GM18517 (cell line): ENCODE results near the gene RSU1.
A peak's percentile ranks its signal among the peaks of the same experiment; 100 is the strongest.
"Not testable (repeated sequence)": the region's sequence is repeated elsewhere in the genome, so short reads cannot be mapped to it uniquely, and the experiment has no call there.

Experiments used
- ATAC-seq: cut with Tn5 transposase; IDR thresholded peaks from one replicate; pipeline ENCODE4 v1.9.1; 2021; ENCODE audit warnings: mild to moderate bottlenecking, moderate library complexity; ENCODE audit not compliant: unreplicated experiment

Gene RSU1

DNA sequence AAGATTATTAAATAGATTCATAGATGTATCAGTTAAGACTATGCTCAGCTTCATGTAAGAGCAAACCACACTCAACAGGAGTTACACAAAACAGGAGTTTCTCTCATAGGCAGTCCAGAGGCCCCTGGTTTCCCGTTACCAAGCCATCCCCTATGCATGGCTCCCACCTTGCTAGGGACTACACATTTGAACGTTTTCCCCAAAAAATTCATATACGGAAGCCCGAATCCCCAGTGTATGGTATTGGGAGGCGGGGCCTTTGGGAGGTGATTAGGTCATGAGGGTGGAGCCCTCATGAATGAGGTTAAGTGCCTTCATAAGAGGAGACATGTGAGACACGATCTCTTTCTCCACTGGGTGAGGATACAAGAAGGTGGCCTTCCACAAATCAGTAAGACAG lies 29.1 kb downstream of the RSU1 start:
- no peak for ATAC-seq

DNA sequence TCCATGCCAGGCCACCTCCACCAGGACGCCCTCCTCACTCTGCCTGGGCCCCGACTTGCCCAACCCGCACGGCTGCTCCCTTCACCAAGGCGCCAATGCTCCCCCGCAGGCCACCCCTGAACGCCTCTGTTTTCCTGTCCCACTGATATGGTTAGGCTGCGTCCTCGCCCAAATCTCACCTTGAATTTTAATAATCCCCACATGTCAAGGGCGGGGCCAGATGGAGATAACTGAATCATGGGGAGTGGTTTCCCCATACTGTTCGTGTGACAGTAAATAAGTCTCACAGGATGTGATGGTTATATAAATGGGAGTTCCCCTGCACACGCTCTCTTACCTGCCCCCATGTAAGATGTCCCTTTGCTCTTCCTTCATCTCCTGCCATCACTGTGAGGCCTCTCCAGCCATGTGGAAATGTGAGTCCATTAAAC lies 29.8 kb downstream of the RSU1 start:
- peak; percentile 67 for ATAC-seq

DNA sequence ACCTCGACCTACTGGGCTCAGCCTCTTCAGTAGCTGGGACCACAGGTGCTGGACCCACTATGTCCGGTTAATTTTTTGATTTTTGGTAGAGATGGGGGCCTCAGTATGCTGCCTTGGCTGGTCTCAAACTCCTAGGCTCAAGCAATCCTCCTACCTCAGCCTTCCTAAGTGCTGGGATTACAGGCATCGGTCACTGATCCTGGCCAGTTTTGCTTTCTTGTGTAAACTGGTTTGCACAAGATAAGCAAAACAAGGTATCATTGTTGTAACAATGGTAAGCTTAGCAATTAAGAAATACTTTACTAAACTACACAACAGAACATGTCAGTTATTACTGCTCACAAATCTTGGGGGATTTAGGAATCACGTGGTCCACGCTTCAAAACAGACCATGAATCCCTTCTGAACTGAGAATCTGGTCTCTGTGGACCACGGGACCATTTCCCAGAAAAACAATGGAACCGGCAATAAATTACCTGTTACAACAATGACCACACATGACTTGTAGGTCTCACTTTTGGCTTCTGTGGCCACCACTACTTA lies 36.8 kb downstream of the RSU1 start:
- ATAC-seq, result no peak

DNA sequence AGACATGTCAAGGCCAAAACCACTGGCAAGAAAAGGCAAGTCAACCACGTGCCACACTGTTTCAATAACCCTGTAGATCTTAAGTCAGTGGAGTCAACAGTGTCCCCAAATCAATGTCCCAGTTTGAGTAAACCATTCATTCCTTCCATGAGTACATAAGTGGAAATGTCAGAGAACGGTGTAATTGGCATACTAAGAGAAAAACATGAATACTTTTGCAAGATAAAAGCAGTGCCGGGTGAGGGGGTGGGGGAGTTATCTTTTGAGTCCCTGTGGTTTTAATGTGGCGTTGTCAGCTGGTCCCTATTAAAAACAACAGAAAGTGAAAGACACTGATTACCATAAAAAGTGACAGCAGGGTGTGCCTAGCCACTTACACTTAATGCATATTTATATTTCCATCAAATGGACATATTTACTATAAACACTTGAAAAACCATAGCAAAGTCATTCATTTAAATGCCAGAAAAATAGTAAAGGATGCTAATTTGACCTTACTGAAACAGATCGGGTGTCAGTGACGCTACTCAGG lies 37.8 kb downstream of the RSU1 start:
- ATAC-seq, result peak; percentile 73

DNA sequence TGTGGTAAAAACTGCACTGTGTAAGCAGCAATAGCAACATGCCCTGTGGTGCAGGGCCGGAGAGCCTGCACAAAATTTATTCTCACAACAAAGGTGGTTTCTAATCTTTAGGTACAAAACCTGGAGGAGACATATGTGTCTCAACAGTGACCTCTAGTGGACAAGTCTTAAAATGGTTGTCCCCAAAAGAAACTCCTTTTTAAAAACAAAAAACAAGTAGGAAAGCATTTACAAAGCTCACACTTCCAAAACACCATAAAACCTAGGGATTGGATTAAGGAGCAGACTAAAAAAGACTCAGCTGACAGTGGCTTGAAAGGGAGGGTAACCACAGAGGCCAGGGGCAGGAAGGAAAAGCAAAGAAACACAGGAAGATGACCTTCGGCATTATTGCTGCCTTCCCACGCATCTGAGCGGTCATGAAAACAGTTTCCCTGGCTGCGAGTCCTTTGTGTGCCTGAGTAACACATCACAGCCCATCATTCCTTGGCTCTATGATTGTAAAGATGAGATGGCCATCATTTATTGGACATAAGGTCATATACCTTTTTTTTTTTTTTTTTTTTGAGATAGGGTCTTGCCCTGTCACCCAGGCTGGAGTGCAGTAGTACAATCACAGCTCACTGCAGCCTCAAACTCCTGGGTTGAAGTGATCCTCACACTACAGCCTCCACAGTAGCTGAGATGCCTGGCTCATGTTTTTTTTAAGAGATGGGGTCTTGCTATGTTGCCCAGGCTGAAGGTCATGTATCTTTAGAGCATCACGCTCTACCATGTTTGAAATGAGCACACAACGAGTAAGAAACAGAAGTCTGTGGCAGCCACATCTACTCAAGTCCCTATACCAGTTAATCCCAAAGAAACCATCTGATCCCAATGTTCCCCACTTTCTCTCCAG lies 39.5 kb downstream of the RSU1 start:
- no peak for ATAC-seq

DNA sequence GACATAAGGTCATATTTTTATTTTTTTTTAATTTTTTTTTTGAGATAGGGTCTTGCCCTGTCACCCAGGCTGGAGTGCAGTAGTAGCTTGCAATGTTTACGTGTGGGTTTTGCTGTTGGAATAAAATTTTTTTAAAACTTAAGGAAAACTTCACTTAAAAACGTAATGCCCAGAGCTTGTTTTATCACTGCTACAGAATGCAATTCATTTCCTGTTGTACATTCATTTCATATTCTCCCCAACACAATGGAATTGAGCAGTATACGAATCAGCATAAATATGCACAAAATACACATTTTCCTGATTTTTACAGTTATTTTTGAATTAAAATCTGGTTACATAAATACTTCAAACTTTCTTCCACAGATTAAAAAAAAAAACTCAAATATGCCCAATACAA lies 40.3 kb downstream of the RSU1 start:
- no peak for ATAC-seq

DNA sequence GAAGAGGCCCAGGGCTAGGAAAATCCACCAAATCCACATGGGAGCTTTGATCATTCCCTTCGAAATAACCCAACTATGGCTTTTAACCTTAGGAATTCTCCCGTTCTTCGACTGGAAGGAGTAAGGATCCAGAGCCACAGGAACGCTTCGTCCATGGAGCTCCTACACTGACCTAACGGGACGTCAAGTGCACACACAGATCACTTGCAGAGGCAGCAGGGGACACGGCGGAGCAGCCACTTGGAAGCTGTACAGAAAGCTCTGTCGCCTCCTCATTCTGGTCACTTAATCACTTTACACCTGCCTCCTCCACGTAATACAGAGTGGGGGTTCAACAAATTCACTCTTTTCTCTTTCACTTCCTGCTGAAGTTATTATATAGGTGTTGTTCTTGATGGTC lies 43.9 kb downstream of the RSU1 start:
- no peak for ATAC-seq

DNA sequence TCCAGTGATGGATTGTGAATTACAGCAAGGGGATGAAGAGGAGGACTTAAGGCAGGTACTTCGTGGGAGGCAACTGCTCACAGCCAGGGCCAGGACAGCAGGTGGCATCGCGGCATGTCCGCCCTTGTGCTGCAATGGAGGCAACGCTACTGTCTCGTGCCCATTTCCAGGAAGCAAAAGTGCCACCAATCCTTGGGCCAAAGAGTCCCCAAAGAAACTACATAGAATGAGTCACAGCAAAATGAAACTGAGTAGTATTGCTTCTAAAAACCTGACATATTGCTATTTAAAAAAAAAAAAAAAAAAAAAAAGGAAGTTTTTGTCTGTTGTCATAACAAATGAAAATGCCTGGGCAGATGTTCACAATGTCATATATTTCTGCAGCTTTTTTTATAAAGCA lies 46.6 kb downstream of the RSU1 start:
- peak; percentile 59 for ATAC-seq

DNA sequence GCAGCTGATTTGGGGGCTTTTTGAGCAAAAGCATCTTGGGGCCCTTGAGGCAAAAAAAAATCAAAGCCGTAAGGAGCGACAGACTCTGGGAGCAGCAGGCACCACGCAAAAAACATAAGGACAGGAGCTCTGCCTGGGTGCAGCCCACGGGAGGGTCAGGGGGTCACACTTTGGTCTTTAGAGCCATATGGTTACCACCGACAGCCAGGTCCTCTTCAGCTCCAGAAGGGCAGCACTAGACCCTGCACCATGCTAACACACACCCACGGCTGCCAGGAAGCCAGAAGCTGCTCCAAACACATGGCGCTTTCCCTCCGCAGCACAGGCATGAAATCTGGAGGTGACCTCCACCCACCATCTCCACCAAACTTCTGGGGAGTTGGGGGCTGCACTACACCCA lies 47.1 kb downstream of the RSU1 start:
- ATAC-seq, result no peak

DNA sequence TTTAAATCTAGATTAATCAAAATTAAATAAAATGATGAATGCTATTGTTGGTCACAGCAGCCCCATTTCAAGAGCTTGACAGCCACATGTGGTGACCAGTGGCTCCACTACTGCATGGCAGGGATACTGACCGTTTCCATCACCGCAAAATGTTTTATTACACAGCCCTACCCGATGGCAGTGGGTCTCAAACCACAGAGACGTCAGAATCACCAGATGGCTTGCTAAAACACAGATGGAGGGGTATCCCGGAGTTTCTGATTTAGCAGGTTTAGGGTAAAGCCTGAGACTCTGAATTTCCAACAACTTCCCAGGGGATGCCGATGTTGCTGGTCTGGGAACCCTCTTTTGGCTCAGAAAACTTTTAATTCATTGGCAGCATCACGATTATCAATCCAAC lies 47.9 kb downstream of the RSU1 start:
- no peak for ATAC-seq

DNA sequence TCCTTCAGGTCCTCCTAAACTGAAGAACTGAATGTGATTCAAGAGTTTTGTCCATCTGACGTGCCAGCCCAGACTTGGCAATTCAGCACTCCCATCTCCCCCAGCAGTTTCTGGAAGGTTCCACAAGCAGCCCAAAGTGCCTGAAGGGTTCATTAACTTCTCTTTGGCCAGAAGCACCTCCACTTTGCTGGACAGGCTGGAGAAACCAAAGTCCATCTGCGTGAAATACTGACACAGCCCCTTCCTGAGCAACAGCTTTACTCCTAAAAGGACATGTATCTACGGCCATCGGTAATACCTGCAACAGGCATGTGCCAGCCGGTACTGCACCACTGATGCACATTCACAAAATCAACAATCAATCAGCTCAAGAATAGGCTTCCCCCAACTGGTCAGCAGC lies 48.5 kb downstream of the RSU1 start:
- no peak for ATAC-seq

DNA sequence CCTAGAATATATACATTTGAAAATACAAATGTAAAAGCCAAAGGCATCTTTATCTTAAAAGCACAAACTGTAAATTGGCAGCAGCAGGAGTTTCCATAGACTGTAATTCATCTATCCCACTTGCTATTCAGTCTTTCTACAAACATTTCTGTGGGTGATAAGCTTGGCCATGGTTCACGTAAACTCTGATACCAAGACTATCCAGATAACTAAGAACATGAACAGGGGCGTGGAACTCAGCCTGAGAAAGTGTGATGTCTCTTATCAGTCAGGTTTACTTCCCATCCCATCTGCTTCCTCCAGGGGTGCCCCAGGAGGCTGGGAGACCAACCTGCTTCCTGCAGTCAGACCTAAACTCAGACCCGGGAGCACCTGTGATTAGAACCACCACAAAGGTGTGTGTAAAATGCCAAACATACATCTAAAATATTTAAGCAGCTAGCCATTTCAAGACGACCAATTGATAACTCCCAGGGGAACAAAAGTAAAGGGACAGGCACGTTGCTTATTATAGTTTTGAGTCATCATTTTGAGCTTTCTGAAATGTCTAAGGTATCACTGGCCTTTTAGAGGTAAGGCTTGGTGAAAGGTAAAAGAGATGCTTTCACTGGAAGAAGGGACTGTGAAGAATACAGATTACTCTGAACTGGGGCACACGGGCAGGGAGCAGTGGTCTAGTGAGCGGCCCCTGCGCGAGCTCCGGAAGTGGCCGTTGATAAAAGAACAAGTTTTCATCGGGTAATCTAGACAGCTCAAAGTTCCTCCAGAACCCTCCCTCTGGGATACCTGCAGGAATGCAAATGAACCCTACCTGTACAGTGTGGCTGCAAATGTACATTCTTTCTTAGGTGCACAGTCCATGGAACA lies 51.5 kb downstream of the RSU1 start:
- ATAC-seq, result peak; percentile 59

DNA sequence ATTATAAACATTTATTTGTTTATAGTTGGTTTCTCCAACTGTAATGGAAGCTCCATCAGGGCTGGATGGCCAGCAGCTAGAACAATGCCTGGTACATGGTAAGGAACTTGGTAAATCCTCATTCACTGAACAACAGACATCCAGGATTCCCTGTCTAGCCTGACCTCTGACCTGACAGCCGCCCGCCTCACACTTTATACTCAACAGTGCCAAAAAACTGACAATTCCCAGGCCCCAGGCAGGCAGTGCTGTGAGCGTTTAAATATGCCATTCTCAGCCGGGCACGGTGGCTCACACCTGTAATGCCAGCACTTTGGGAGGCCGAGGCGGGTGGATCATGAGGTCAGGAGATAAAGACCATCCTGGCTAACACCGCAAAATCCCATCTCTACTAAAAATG lies 55.9 kb downstream of the RSU1 start:
- no peak for ATAC-seq

DNA sequence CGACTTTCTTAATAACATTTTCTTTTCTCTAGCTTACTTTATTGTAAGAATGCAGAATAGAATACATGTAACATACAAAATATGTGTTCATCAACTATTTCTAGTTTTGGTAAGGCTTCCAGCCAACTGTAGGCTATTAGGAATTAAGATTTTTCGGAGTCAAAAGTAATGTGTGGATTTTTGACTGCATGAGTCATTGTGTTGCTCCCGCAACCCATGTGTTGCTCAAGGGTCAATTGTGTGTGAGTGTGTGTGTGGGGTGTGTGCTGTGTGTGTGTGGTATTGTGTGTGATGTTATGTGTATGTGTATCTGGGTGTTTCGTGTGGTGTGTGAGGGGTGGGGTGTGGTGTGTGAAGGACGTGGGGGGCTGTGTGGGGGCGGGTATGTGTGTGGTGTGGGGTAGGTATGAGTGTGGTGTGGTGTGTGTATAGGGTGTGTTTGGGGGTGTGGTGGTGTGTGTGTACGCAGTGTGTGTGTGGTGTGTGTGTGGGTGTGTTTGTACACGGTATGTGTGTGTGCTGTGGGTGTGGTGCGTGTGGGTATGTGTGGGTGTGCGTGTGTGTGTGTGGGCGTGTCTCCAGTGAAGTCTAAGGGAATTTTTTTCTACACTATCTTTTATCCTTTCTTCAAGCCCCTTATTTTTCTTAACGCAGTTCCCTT lies 60.5 kb downstream of the RSU1 start:
- no peak for ATAC-seq

DNA sequence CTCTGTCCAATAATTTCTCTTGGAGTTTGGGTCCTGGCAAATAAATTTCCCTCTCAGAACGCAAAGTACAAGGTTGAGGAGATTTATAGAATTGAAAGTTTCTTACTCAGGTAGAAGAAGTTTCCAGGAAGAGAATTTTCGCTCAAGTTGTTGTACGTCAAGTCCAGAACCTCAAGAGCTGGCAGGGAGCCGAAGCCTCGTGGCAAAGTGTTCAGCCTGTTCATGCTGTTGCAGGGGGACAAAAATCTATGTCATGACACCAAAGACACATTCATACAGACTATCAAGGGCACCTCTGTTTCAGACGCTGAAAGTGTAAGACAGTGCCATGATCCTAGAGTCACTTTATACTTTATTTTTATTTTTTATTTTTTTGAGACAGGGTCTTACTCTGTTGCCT lies 62.5 kb downstream of the RSU1 start:
- no peak for ATAC-seq

DNA sequence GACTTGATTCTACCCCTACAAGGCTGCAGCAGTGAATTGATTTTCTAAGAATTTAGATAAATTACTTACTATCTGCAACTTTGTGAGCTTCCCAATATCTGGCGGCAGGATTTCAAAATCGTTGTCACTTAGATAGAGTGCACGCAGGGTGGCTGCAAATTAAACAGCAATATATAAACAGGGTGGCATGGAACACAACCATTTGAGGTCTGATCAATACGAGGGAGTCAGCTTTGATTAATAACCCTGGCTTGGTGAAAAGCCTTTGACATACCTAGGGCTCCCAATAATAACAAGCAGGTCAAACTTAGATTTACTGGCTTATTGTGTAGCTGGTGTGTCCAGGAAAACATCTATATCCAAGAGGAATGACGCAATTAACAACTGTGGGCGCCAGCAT lies 64.4 kb downstream of the RSU1 start:
- not testable (repeated sequence) for ATAC-seq

DNA sequence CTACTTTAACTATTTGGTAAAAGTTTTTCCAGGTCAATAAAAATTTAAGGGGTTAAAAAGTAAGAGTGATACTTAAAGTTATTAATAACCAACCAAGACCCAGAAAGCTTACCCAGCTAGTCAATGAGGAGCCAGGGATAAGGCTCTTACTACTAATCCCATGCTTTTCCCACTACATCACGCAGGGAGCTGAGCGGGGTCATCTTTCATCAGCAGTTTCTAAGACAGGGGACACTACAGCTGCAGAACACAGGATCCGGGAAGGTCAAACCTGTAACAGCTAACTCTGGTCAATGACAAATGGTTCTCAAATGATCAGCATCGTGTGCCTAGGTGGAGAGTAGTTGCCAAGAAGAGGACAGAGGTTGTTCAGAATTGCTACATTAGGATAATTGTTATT lies 65.1 kb downstream of the RSU1 start:
- ATAC-seq, result no peak

DNA sequence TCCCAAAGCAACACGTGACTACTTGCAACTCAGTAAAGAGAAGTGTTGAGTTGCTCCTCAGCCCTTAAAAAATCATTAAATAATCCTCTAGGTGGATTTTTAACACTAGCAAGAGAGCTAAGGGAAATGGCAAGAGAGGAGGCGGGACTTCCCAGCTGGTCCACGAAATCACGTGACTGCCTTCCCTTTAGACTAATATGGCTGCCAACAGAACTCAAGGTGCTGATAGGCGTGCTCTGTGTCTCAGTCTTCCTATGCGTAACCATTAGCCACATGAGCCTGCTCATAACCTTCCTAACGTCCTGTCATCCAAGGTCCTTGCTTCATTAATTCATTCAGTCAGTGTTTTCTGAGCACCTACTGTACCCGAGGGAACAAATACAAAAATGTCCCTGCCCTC lies 66.0 kb downstream of the RSU1 start:
- ATAC-seq, result no peak

DNA sequence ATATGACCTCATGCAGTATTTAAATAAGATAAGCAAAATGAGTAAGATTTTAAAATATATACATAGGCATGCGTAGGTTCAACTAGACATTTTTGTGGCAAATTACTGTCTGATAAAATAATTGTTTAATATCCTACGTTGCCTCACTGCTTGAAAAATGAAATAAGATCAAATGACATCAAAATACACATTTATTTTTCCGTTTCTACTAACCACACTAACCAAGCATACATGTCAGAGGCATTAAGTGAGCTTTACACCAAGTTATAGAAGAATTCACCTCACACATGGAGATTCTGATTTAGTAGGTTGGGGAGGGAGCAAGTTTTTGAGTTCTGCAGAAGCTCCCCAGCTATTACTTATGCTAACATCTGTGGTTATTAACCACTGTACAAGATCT lies 66.8 kb downstream of the RSU1 start:
- ATAC-seq, result no peak

DNA sequence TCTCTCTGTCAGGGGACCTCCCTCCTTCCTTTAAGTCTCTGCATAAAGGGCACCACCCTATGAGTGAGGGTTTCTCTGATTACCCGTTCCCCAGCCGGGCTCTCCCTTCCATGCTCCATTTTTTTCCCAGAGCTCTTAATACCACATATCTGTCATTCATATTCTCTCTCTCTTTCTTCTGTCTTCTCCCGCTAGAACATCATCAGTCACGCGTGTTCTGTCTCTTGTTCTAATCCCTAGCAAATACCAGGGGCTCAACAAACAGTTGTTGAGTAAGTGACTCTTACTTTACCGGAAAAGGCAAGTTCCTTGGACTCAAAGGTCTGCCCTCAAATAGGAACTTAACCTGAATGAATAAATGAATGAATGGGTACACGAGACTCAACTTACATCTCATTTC lies 68.5 kb downstream of the RSU1 start:
- no peak for ATAC-seq

DNA sequence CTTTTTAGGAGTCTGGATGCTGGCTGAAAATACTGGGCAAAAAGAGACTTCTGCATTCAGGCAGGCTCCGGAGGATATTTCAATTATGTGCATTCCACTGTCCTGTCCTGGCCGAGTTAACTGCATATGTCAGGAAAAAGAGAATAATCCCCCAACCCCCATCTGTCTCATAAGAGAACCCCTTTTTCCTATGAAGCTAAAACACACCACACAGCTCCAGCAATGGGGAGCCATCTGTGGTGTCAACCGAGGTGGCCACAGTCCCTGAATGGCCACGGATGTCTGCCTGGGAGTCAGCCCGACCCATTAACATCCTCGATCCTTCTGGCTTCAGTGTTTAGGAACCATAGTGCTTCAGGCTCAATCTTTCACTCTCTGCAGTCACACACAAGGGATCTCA lies 70.4 kb downstream of the RSU1 start:
- no peak for ATAC-seq
